PC-9 (cell line): ENCODE measurements around the gene E2F6.

Experiments used
- EZH2 ChIP-seq: fragments of 200-600 bp; sonication (generic); IDR thresholded peaks from 2 replicates; pipeline ENCODE4 v1.8.0; 2017; ENCODE audit warnings: antibody characterized with exemption, low read depth
- TF ChIP-seq, protein P1 (sequence below): fragments of 200-600 bp; sonication (generic); conservative IDR thresholded peaks from 2 replicates; pipeline ENCODE4 v1.6.1; 2017; ENCODE audit warnings: mixed run types, antibody characterized with exemption, mild to moderate bottlenecking, moderate library complexity

DNA sequence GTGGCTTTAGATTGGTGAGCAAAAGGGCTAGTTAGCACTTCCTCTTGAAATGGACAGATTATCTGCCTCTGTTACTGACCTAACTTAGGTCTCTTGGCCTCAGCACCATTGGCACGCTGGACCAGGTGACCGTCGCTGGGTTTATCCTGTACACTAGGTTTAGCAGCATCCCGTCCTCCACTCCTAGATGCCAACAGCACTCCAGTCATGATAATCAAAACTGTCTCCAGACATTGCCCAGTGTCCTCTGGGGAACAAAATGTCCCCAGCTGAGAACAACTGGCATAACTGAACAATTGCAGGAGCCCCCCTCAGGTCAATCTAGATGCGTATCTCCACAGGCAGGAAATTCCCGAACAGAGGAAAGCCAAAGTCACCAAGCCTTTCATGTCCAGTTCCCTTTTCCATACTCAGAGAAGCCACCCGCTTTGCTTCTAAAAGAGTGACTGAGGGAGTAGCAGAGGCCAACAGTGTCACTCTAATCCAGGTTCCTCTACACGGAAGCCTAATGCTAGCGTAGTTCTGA lies 27.3 kb downstream of the E2F6 start:
- TF ChIP-seq EZH2, result no peak
- TF ChIP-seq, protein P1, sequence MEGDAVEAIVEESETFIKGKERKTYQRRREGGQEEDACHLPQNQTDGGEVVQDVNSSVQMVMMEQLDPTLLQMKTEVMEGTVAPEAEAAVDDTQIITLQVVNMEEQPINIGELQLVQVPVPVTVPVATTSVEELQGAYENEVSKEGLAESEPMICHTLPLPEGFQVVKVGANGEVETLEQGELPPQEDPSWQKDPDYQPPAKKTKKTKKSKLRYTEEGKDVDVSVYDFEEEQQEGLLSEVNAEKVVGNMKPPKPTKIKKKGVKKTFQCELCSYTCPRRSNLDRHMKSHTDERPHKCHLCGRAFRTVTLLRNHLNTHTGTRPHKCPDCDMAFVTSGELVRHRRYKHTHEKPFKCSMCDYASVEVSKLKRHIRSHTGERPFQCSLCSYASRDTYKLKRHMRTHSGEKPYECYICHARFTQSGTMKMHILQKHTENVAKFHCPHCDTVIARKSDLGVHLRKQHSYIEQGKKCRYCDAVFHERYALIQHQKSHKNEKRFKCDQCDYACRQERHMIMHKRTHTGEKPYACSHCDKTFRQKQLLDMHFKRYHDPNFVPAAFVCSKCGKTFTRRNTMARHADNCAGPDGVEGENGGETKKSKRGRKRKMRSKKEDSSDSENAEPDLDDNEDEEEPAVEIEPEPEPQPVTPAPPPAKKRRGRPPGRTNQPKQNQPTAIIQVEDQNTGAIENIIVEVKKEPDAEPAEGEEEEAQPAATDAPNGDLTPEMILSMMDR, result no peak
